A673 (cell line): ENCODE results near the gene F11. TPM values are rescaled to one million over a fixed set of nuclear protein-coding genes. Genes with fewer than 3 reads are reported as not detected.

Source experiments
- BruUV-seq: library from RNA; stranded (reverse); fragments of 400-500 nt; replicated peaks from 2 replicates; lab custom pipeline; 2021; lab: Mats Ljungman, UMichigan
- CTCF ChIA-PET: fragments of 300-600 bp; sonication (Branson Sonifier 250); formaldehyde crosslinking; loops from one replicate; lab custom pipeline; 2022; ENCODE audit warnings: antibody characterized with exemption; lab: Charles Lee
- POLR2A ChIA-PET: fragments of 300-600 bp; sonication (Branson Sonifier 250); formaldehyde crosslinking; loops from one replicate; lab custom pipeline; 2022; ENCODE audit warnings: antibody characterized with exemption; ENCODE audit not compliant: low non-redundant PET; lab: Charles Lee
- DNase-seq: peaks from one replicate; pipeline ENCODE4 v3.0.0-alpha.2; 2015; ENCODE audit warnings: low spot score
- H3K27ac ChIP-seq: fragments of 200-600 bp; sonication (generic); 2 replicates; pipeline ENCODE4 v1.5.1; 2016; ENCODE audit warnings: mixed run types, low read depth, mild to moderate bottlenecking, mixed read lengths, antibody characterized with exemption, low read length; ENCODE audit not compliant: poor library complexity, severe bottlenecking
- H3K27me3 ChIP-seq: fragments of 200-600 bp; sonication (generic); replicated peaks from 2 replicates; pipeline ENCODE4 v1.6.1; 2017; ENCODE audit warnings: mixed run types, low read depth, mild to moderate bottlenecking, mixed read lengths, antibody characterized with exemption, low read length; ENCODE audit not compliant: insufficient read depth, poor library complexity
- H3K36me3 ChIP-seq: fragments of 200-600 bp; sonication (generic); 2 replicates; pipeline ENCODE4 v1.6.1; 2016; ENCODE audit warnings: mixed run types, mild to moderate bottlenecking, mixed read lengths, antibody characterized with exemption, low read length; ENCODE audit not compliant: insufficient read depth, poor library complexity, severe bottlenecking
- H3K4me1 ChIP-seq: fragments of 200-600 bp; sonication (generic); 2 replicates; pipeline ENCODE4 v1.6.1; 2017; ENCODE audit warnings: mixed run types, mild to moderate bottlenecking, mixed read lengths, antibody characterized with exemption, low read length; ENCODE audit not compliant: insufficient read depth, poor library complexity, severe bottlenecking
- H3K4me3 ChIP-seq: fragments of 200-600 bp; sonication (generic); 2 replicates; pipeline ENCODE4 v1.5.1; 2016; ENCODE audit warnings: low read depth, mixed run types, mild to moderate bottlenecking, mixed read lengths, low read length; ENCODE audit not compliant: poor library complexity, severe bottlenecking
- H3K9me3 ChIP-seq: fragments of 200-600 bp; sonication (generic); 2 replicates; pipeline ENCODE4 v1.6.1; 2016; ENCODE audit warnings: mixed run types, low read depth, mild to moderate bottlenecking, mixed read lengths, antibody characterized with exemption, low read length; ENCODE audit not compliant: poor library complexity, severe bottlenecking
- EZH2 ChIP-seq: fragments of 200-600 bp; sonication (generic); IDR thresholded peaks from 2 replicates; pipeline ENCODE4 v1.6.1; 2017; ENCODE audit warnings: borderline replicate concordance, low read depth, mild to moderate bottlenecking, mixed read lengths, antibody characterized with exemption, low read length; ENCODE audit not compliant: poor library complexity, severe bottlenecking
- intact Hi-C: fragments of 100-400 bp; cut with micrococcal nuclease; formaldehyde crosslinking; loops from one replicate; pipeline ENCODE4 v1.10.0; 2022; ENCODE audit not compliant: unreplicated experiment
- total RNA-seq: library from RNA; stranded (reverse); gene quantifications from 2 replicates; pipeline ENCODE4 v1.2.3, GENCODE V29; 2021
- TF ChIP-seq, protein P1 (sequence below): fragments of 300-800, 200-600 bp; sonication (generic); conservative IDR thresholded peaks from 2 replicates; pipeline ENCODE4 v1.5.1; 2017; ENCODE audit warnings: low read depth, mild to moderate bottlenecking, antibody characterized with exemption, low read length, moderate library complexity, mixed read lengths

F11 gene
- total RNA-seq, 1 experiment from 2014 or later, result 0.24 TPM

DNA sequence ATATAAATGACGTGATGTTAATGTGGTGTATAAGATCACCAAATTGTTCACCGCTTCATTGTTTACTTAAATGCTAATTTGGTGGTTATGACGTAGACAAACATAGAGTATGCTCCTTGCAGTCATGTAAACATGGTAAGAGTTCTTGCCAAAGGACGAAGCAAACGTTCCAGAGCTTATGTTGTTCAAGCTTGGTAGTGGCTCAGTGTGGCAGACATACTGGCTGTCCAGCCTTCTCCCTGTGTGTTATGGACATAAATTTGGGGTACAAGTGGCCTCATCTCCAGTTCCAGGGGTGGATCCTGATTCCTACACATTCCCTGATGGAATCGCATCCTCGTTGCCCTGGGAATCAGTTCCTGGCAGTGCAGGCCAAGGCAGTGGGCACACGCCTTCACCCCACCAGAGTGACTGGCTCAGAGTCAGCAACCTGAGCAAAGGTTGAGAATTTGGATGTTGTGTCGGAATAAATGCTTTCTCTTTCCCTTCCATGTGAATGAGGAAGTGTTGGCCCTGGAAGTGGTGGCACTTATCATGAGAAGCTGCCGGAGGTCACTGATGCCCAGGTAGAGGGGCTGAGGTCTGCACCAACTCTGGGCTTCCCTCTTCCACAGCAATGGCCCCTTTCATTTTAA is 25.4 kb downstream of the F11 start:
- no peaks in the 10 kb centered on the region for H3K9me3 ChIP-seq
- intact Hi-C loops, result no loop called here
- no peaks in the 10 kb centered on the region for H3K36me3 ChIP-seq
- no peaks in the 10 kb centered on the region for H3K4me1 ChIP-seq
- H3K27me3 ChIP-seq, result no peaks in the 10 kb centered on the region
- ChIA-PET CTCF (no interaction called here), POLR2A (no interaction called here)
- DNase-seq, result no peak
- no TSS peak for BruUV-seq
- H3K27ac ChIP-seq, result no peak overlapping the region
- no peak overlapping the region for H3K4me3 ChIP-seq
- TF ChIP-seq, protein P1, sequence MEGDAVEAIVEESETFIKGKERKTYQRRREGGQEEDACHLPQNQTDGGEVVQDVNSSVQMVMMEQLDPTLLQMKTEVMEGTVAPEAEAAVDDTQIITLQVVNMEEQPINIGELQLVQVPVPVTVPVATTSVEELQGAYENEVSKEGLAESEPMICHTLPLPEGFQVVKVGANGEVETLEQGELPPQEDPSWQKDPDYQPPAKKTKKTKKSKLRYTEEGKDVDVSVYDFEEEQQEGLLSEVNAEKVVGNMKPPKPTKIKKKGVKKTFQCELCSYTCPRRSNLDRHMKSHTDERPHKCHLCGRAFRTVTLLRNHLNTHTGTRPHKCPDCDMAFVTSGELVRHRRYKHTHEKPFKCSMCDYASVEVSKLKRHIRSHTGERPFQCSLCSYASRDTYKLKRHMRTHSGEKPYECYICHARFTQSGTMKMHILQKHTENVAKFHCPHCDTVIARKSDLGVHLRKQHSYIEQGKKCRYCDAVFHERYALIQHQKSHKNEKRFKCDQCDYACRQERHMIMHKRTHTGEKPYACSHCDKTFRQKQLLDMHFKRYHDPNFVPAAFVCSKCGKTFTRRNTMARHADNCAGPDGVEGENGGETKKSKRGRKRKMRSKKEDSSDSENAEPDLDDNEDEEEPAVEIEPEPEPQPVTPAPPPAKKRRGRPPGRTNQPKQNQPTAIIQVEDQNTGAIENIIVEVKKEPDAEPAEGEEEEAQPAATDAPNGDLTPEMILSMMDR, result no peak
- no peak for TF ChIP-seq EZH2

DNA sequence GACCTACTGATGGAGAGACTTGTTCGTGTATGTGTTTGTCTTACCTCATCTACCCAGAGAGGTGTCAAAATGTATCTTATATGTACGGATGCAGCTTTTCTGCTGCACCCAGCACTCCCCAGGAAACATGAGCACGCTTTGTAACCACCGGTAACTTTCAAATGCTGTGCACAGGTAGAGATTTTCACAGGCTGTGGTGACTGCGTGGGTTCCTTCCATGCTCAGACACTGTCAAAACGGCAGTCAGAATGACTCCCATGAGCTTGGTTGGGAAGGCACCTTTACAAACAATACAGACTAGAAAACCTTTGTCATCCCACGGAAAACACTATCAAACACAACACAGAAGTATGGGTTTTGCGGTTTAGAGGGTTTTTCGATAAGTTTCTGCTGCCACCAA is 28.2 kb downstream of the F11 start:
- H3K4me3 ChIP-seq, result no peak overlapping the region
- H3K27ac ChIP-seq, result no peak overlapping the region
- intact Hi-C loops, result no loop called here
- POLR2A ChIA-PET, result no interaction called here
- CTCF ChIA-PET, result no interaction called here
- H3K36me3 ChIP-seq, result no peaks in the 10 kb centered on the region
- TF ChIP-seq, protein P1, result no peak
- TF ChIP-seq EZH2, result no peak
- no peaks in the 10 kb centered on the region for H3K4me1 ChIP-seq
- no peak for DNase-seq
- H3K27me3 ChIP-seq, result no peaks in the 10 kb centered on the region
- no peaks in the 10 kb centered on the region for H3K9me3 ChIP-seq
- no TSS peak for BruUV-seq

DNA sequence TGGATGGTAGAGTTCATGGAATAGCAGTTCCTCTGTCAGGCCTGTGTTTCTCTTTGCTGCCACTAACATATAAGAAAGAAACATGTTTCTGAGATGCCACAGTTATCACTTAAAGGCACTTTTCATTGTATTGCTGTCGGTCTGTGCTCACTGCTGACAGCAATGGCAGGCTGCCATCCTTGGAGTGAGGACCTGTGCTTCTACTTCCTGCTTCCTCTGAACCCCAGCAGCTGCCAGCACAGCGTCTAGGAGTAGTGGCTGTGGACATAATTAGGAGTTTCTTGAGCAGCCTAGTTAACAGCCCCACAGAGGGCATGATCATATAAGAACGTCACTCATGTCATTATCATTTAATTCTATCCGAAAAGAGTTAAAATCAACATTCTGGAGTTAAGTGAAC is 30.5 kb downstream of the F11 start:
- Histone ChIP-seq H3K9me3 (no peaks in the 10 kb centered on the region), H3K27me3 (no peaks in the 10 kb centered on the region), H3K4me1 (no peaks in the 10 kb centered on the region), H3K27ac (no peak overlapping the region), H3K36me3 (no peaks in the 10 kb centered on the region), H3K4me3 (no peak overlapping the region)
- intact Hi-C loops, result loop anchor here (2.0 kb wide), 1 partner anchor 426 kb away; the partner anchor contains the start of gene FAT1
- CTCF ChIA-PET, result no interaction called here
- DNase-seq, result no peak
- POLR2A ChIA-PET, result no interaction called here
- BruUV-seq, result no TSS peak
- TF ChIP-seq, protein P1, result no peak
- TF ChIP-seq EZH2, result no peak
